Neural crest cell (in vitro differentiated cells): Measurements from ENCODE around the gene ADAMTS17. TPM values are rescaled to one million over a fixed set of nuclear protein-coding genes. Genes with fewer than 3 reads are reported as not detected.

ENCODE experiments used
- DNase-seq: peaks from one replicate; pipeline ENCODE4 v3.0.0; 2021; ENCODE audit warnings: low read depth, mixed read lengths, low spot score
- H3K27ac Mint-ChIP-seq: one replicate; pipeline ENCODE4 v1.8.0; 2021; ENCODE audit warnings: mild to moderate bottlenecking, mixed read lengths; ENCODE audit not compliant: unreplicated experiment
- H3K27me3 Mint-ChIP-seq: 2 replicates; pipeline ENCODE4 v1.8.0; 2021; ENCODE audit warnings: low read depth, mild to moderate bottlenecking, mixed read lengths
- H3K36me3 Mint-ChIP-seq: 2 replicates; pipeline ENCODE4 v1.8.0; 2021; ENCODE audit warnings: low read depth, mild to moderate bottlenecking, mixed read lengths
- H3K4me1 Mint-ChIP-seq: 2 replicates; pipeline ENCODE4 v1.8.0; 2021; ENCODE audit warnings: mixed read lengths
- H3K4me3 Mint-ChIP-seq: one replicate; pipeline ENCODE4 v1.8.0; 2021; ENCODE audit warnings: mild to moderate bottlenecking, mixed read lengths
- H3K9me3 Mint-ChIP-seq: 2 replicates; pipeline ENCODE4 v1.8.0; 2021; ENCODE audit warnings: mixed read lengths
- CTCF ChIP-seq: fragments of 200-600 bp; sonication (generic); conservative IDR thresholded peaks from 2 replicates; pipeline ENCODE4 v1.5.0; 2021; ENCODE audit warnings: antibody characterized with exemption, mild to moderate bottlenecking
- total RNA-seq: library from RNA; stranded (reverse); gene quantifications from 2 replicates; pipeline ENCODE4 v1.2.1, GENCODE V29; 2021

The ADAMTS17 gene
- total RNA-seq, 1 donor from 2014 or later: 2.3 TPM

DNA sequence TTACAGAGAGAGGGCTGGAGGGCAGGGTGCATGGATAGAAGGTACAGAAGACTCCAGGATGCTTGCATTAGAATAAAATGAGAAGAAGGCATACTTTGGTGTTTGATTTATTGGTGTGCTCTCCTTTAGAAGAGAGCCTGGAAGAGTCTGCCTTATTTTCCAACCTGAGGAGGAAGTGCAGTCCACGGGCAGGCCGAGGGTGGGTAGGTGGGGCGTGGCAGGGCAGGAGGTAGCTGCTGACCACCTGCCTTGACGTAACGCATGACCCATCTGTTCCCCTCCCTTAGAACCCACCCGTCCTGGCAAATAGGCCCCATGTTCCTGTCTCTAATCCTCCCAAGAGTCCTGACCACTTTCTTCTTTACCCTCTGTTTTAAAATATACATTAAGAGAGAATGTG is 386.2 kb downstream of the ADAMTS17 start:
- H3K27ac Mint-ChIP-seq: no peak overlapping the region
- DNase-seq: no peak
- no peak for TF ChIP-seq CTCF
- H3K9me3 Mint-ChIP-seq: peaks cover 3% of the 10 kb centered on the region
- H3K36me3 Mint-ChIP-seq: no peaks in the 10 kb centered on the region
- no peaks in the 10 kb centered on the region for H3K4me1 Mint-ChIP-seq
- no peaks in the 10 kb centered on the region for H3K27me3 Mint-ChIP-seq
- no peak overlapping the region for H3K4me3 Mint-ChIP-seq

GRCh38 chr15:99955181-99955525 is 386.6 kb downstream of the ADAMTS17 start:
- Mint-ChIP-seq H3K9me3 (peaks cover 4% of the 10 kb centered on the region), H3K4me3 (no peak overlapping the region), H3K36me3 (no peaks in the 10 kb centered on the region), H3K27ac (no peak overlapping the region), H3K27me3 (no peaks in the 10 kb centered on the region), H3K4me1 (no peaks in the 10 kb centered on the region)
- no peak for DNase-seq
- no peak for TF ChIP-seq CTCF

DNA sequence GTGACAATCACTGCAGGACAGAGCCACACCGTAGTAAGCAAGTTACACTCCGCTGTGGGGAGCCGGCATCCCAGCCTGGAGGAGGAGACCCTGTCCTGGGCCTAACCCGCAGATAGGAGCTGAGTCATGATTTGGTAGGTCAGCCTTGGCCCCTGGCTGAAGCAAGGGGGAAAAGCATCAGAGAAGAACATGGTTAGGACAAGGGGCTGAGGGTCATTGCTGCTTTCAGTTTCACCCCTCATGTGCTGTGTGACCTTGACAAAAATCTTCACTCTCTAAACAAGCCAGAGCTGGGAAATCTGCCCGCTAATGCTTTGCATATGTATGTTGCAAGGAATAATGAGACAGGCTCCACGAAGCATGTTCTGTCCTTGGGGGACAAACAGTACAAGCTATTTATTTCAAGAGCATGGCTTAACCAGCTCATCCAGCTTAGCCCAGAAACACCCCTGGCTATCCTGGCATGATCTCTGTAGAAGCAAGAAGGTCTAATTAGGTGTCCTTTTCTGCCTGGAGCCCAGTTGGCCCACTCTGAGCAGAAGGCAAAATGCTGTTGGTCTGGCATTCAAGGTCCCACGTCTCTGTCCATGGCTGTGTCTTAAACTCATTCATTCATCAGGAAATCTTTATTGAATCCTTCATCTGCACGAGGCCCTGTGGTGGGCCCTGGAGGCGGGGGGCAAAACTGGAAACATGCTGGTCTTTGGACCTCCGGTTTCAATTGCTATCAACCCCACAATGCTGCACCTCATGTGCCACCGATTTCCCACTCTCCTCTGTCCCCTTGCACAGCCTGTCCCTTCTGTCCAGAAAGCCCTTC is 387.2 kb downstream of the ADAMTS17 start:
- Mint-ChIP-seq H3K4me3 (no peak overlapping the region), H3K27ac (no peak overlapping the region), H3K9me3 (peaks cover 7% of the 10 kb centered on the region), H3K36me3 (no peaks in the 10 kb centered on the region), H3K27me3 (no peaks in the 10 kb centered on the region), H3K4me1 (no peaks in the 10 kb centered on the region)
- DNase-seq: no peak
- no peak for TF ChIP-seq CTCF

DNA sequence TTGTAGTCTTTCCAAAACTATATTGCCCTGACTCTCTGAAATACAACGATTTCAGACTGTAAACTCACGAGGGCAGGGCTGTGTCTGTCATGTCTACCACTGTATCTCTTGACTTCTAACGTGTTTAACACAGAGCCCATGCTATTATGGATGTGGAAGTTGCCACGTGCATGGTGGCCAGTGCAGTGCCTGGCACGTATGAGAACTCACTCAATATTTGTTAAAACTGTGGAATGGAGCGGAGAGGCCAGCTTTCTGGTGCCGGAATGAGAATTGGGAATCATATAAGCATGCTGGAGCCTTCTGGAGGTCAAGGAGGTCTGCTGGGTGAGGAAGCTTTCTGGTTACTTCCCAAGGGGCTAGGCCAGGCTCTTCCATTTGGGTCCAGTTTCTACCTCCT is 387.9 kb downstream of the ADAMTS17 start:
- no peaks in the 10 kb centered on the region for H3K27me3 Mint-ChIP-seq
- peak overlapping the region; percentile 53 for H3K27ac Mint-ChIP-seq
- TF ChIP-seq CTCF: no peak
- H3K9me3 Mint-ChIP-seq: peaks cover 11% of the 10 kb centered on the region
- H3K4me3 Mint-ChIP-seq: no peak overlapping the region
- H3K36me3 Mint-ChIP-seq: peaks cover 3% of the 10 kb centered on the region
- H3K4me1 Mint-ChIP-seq: no peaks in the 10 kb centered on the region
- no peak for DNase-seq

DNA sequence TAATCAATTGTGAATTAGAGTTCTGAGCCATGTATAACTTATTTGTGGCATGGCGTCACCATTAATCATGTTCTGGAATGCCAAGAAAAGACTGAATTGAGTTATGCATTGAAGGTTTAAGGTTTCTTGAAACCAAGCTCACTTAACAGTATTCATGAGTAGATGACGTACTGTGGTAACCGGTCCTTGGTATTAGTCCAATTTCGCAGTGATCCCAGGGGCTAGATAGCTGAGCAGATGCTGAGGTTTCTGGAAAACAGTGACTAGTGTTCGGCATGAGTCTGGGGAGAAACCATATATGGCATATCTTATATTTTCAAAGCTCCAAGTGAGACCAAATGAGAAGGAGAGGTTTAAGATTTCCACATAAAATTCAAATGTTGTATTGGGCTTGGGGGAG is 390.3 kb downstream of the ADAMTS17 start:
- Mint-ChIP-seq H3K36me3 (peaks cover 3% of the 10 kb centered on the region), H3K4me1 (no peaks in the 10 kb centered on the region), H3K27me3 (no peaks in the 10 kb centered on the region), H3K9me3 (peaks cover 14% of the 10 kb centered on the region), H3K27ac (no peak overlapping the region), H3K4me3 (no peak overlapping the region)
- TF ChIP-seq CTCF: no peak
- no peak for DNase-seq
